HUES64 (cell line): ENCODE data around the gene TGFB1.
"Not testable (repeated sequence)": the region's sequence is repeated elsewhere in the genome, so short reads cannot be mapped to it uniquely, and the experiment has no call there.

Experiments
- H3K27ac ChIP-seq: 2 replicates; pipeline ENCODE4 v1.7.0; 2013; ENCODE audit warnings: low read depth, low read length, inconsistent platforms
- H3K27me3 ChIP-seq: 2 replicates; pipeline ENCODE4 v1.6.1; 2013; ENCODE audit warnings: mild to moderate bottlenecking, low read length; ENCODE audit not compliant: insufficient read depth
- H3K36me3 ChIP-seq: 2 replicates; pipeline ENCODE4 v1.6.1; 2013; ENCODE audit warnings: mild to moderate bottlenecking, low read length; ENCODE audit not compliant: insufficient read depth
- H3K4me1 ChIP-seq: 2 replicates; pipeline ENCODE4 v1.6.1; 2013; ENCODE audit warnings: mild to moderate bottlenecking, low read length, moderate library complexity; ENCODE audit not compliant: insufficient read depth
- H3K4me3 ChIP-seq: 2 replicates; pipeline ENCODE4 v1.5.1; 2013; ENCODE audit warnings: mild to moderate bottlenecking, low read length, moderate library complexity
- H3K9ac ChIP-seq: 2 replicates; pipeline ENCODE4 v1.6.1; 2013; ENCODE audit warnings: mild to moderate bottlenecking, low read depth, low read length
- H3K9me3 ChIP-seq: 2 replicates; pipeline ENCODE4 v1.6.1; 2013; ENCODE audit warnings: low read depth, low read length; ENCODE audit not compliant: insufficient read depth
- WGBS: fragments of 150-250, 120-280 bp; methylation state at CpG from one replicate; pipeline ENCODE4 v1.1.7; 2013; ENCODE audit warnings: missing lambda C conversion rate; 5-methylcytosine and 5-hydroxymethylcytosine counted together

Gene TGFB1

GRCh38 chr19:41391618-41392017 is 37.9 kb upstream of the TGFB1 start:
- H3K9me3 ChIP-seq: no peaks in the 10 kb centered on the region
- WGBS: 91% methylated on average over 11 of the region's 11 CpGs
- no peaks in the 10 kb centered on the region; the same call in 1 of the 2 replicates for H3K4me1 ChIP-seq
- peaks cover 39% of the 10 kb centered on the region for H3K36me3 ChIP-seq
- no peak overlapping the region for H3K27ac ChIP-seq
- H3K27me3 ChIP-seq: no peaks in the 10 kb centered on the region
- H3K4me3 ChIP-seq: no peak overlapping the region
- H3K9ac ChIP-seq: no peak overlapping the region

DNA sequence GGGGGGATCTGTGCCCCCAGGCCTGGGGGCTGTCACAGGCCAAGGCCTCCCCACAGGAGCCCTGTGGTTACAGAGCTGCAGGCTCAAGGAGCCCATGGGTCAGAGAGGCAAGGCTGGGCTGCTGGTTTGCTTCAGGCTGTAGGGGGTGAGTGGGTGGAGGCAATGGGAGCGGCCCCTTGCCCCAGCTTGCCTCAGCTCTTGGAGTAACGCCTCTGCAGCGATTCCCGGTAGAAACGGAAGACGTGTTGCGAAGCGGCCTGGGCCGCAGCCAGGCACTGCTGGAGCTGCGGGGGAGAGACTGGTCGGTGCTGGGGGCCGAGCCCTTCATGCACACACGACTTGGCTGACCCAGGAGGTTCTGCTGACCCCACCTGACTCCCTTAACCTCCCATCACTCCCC is 32.7 kb upstream of the TGFB1 start:
- H3K27ac ChIP-seq: no peak overlapping the region
- no peaks in the 10 kb centered on the region for H3K9me3 ChIP-seq
- WGBS: 92% methylated on average over 13 of the region's 13 CpGs
- H3K36me3 ChIP-seq: peaks cover 33% of the 10 kb centered on the region
- H3K27me3 ChIP-seq: no peaks in the 10 kb centered on the region
- no peak overlapping the region for H3K9ac ChIP-seq
- H3K4me3 ChIP-seq: no peak overlapping the region
- H3K4me1 ChIP-seq: no peaks in the 10 kb centered on the region

DNA sequence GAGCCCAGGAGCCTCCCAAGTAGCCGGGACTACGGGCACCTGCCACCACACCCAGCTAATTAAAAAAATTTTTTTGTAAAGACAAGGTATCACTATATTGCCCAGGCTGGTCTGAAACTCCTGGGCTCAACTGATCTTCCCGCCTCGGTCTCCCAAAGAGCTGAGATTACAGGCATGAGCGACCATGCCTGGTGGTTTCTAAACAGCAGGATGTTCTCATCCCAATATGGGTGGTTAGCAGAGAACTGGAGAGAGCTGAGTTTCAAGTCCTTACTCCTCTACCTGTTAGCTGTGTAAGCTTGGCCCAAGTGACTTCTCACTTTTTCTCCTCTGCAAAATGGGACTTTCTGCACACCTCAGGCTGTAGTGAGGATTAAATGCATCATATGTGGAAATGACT is 30.6 kb upstream of the TGFB1 start:
- 95% methylated on average over 5 of the region's 5 CpGs for WGBS
- no peaks in the 10 kb centered on the region for H3K9me3 ChIP-seq

DNA sequence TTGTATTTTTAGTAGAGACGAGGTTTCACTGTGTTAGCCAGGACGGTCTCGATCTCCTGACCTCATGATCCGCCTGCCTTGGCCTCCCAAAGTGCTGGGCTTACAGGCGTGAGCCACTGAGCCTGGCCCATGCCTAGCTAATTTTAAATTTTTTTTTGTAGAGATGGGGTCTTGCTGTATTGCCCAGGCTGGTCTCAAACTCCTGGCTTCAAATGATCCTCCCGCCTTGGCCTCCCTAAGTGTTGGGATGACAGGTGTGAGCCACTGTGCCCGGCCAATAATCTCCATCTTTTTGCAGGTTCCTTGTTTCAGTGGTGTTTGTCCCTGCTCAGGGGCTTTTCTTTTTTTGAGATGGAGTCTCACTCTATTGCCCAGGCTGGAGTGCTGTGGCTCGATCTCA is 27.8 kb upstream of the TGFB1 start:
- 96% methylated on average over 8 of the region's 8 CpGs for WGBS
- not testable (repeated sequence) for H3K36me3 ChIP-seq, H3K27ac ChIP-seq, H3K4me3 ChIP-seq, H3K9ac ChIP-seq, H3K4me1 ChIP-seq, H3K27me3 ChIP-seq, H3K9me3 ChIP-seq

More for the DNA sequence above, 30.6 kb upstream of the TGFB1 start:
- H3K27me3 ChIP-seq: no peaks in the 10 kb centered on the region
- H3K27ac ChIP-seq: no peak overlapping the region
- no peak overlapping the region for H3K9ac ChIP-seq
- H3K36me3 ChIP-seq: peaks cover 14% of the 10 kb centered on the region
- H3K4me1 ChIP-seq: no peaks in the 10 kb centered on the region
- H3K4me3 ChIP-seq: no peak overlapping the region

- H3K9ac ChIP-seq: no peak overlapping the region
Observed at GRCh38 chr19:41377977-41378709, 24.4 kb upstream of the TGFB1 start.

GRCh38 chr19:41376998-41377365 is 23.3 kb upstream of the TGFB1 start:
- Histone ChIP-seq H3K36me3 (no peaks in the 10 kb centered on the region), H3K9me3 (no peaks in the 10 kb centered on the region), H3K4me3 (peak overlapping the region; percentile 76), H3K27me3 (no peaks in the 10 kb centered on the region; the same call in 1 of the 2 replicates), H3K4me1 (no peaks in the 10 kb centered on the region), H3K9ac (peak overlapping the region; percentile 66; the same call in 1 of the 2 replicates), H3K27ac (no peak overlapping the region)
- WGBS: 52% methylated on average over 8 of the region's 8 CpGs

More at GRCh38 chr19:41377977-41378709, 24.4 kb upstream of the TGFB1 start:
- Histone ChIP-seq H3K27ac (no peak overlapping the region), H3K4me1 (no peaks in the 10 kb centered on the region), H3K36me3 (peaks cover 3% of the 10 kb centered on the region; the same call in 1 of the 2 replicates), H3K4me3 (no peak overlapping the region), H3K27me3 (no peaks in the 10 kb centered on the region; the same call in 1 of the 2 replicates), H3K9me3 (no peaks in the 10 kb centered on the region)
- 42% methylated on average over 9 of the region's 9 CpGs for WGBS

GRCh38 chr19:41376241-41376997 is 22.7 kb upstream of the TGFB1 start, which contains the start of gene TMEM91:
TSS of gene TMEM91 (plus strand) at chr19:41376533. CDS start at chr19:41378310, 1,777 bp downstream.
- H3K9ac ChIP-seq: peak within 1 kb of the TSS; percentile 66
- 2% methylated on average over 47 of the region's 47 CpGs for WGBS
- H3K27ac ChIP-seq: peak within 1 kb of the TSS; percentile 9; the same call in 1 of the 2 replicates
- no peaks in the 10 kb centered on the region for H3K4me1 ChIP-seq
- no peaks in the 10 kb centered on the region; the same call in 1 of the 2 replicates for H3K27me3 ChIP-seq
- no peaks in the 10 kb centered on the region for H3K9me3 ChIP-seq
- peak within 1 kb of the TSS; percentile 76 for H3K4me3 ChIP-seq
- no peaks in the 10 kb centered on the region for H3K36me3 ChIP-seq

GRCh38 chr19:41373993-41374392 is 20.3 kb upstream of the TGFB1 start:
- no peak overlapping the region for H3K27ac ChIP-seq
- no peaks in the 10 kb centered on the region for H3K9me3 ChIP-seq
- H3K4me1 ChIP-seq: no peaks in the 10 kb centered on the region
- H3K36me3 ChIP-seq: no peaks in the 10 kb centered on the region
- no peak overlapping the region for H3K9ac ChIP-seq
- H3K4me3 ChIP-seq: no peak overlapping the region
- H3K27me3 ChIP-seq: no peaks in the 10 kb centered on the region; the same call in 1 of the 2 replicates
- WGBS: 92% methylated on average over 11 of the region's 12 CpGs

GRCh38 chr19:41372501-41372900 is 18.8 kb upstream of the TGFB1 start:
- Histone ChIP-seq H3K36me3 (no peaks in the 10 kb centered on the region), H3K27ac (no peak overlapping the region), H3K9me3 (no peaks in the 10 kb centered on the region), H3K27me3 (no peaks in the 10 kb centered on the region; the same call in 1 of the 2 replicates), H3K4me3 (no peak overlapping the region), H3K4me1 (no peaks in the 10 kb centered on the region), H3K9ac (no peak overlapping the region)
- WGBS: 88% methylated on average over 1 of the region's 2 CpGs

- Histone ChIP-seq H3K36me3 (no peaks in the 10 kb centered on the region), H3K27me3 (no peaks in the 10 kb centered on the region; the same call in 1 of the 2 replicates), H3K4me1 (no peaks in the 10 kb centered on the region), H3K4me3 (no peak overlapping the region), H3K9ac (no peak overlapping the region), H3K27ac (no peak overlapping the region), H3K9me3 (no peaks in the 10 kb centered on the region)
- 98% methylated on average over 8 of the region's 8 CpGs for WGBS
Observed at GRCh38 chr19:41371541-41371940, 17.8 kb upstream of the TGFB1 start.

DNA sequence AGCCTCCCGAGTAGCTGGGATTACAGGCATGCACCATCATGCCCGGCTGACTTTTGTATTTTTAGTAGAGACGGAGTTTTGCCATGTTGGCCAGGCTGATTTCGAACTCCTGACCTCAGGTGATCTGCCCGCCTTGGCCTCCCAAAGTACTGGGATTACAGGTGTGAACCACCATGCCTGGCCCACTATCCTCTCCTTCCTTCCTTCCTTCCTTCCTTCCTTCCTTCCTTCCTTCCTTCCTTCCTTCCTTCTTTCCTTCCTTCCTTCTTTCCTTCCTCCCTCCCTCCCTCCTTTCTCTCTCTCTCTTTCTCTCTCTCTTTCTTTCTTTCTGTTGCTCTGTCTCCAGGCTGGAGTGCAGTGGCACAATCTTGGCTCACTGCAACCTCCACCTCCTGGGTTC is 17.4 kb upstream of the TGFB1 start:
- H3K27ac ChIP-seq, H3K4me1 ChIP-seq, H3K9ac ChIP-seq, H3K36me3 ChIP-seq, H3K4me3 ChIP-seq, H3K27me3 ChIP-seq, H3K9me3 ChIP-seq: not testable (repeated sequence)
- 96% methylated on average over 5 of the region's 5 CpGs for WGBS
